HepG2 (cell line): ENCODE measurements around the gene NDE1. TPM values are rescaled to one million over a fixed set of nuclear protein-coding genes. Genes with fewer than 3 reads are reported as not detected.

Experiments used
- ATM ChIP-seq: fragments of 450-650 bp; IDR thresholded peaks from 2 replicates; pipeline ENCODE4 v1.7.1; 2017; ENCODE audit warnings: mild to moderate bottlenecking, borderline replicate concordance
- CBX1 ChIP-seq: IDR thresholded peaks from one replicate; pipeline ENCODE4 v1.6.1; 2016; ENCODE audit warnings: antibody characterized with exemption, low read depth
- CHD2 ChIP-seq: IDR thresholded peaks from 2 replicates; pipeline ENCODE4 v1.6.1; 2011; ENCODE audit warnings: low read depth, low read length, improper control_type of control experiment
- FOXA1 ChIP-seq, 2 experiments: fragments of 450-650 bp in 1 of 2; sonication (generic) in 1 of 2; formaldehyde crosslinking in 1 of 2; IDR thresholded peaks; 2 replicates each; pipeline versions ENCODE4 v1.4.0 to v1.6.1; 2016 to 2020; ENCODE audit warnings: missing genetic modification reagents in 1 of 2
- GZF1 ChIP-seq: sonication (generic); formaldehyde crosslinking; IDR thresholded peaks from 2 replicates; pipeline ENCODE4 v1.5.1; 2020; ENCODE audit warnings: mild to moderate bottlenecking, missing genetic modification reagents
- JUNB ChIP-seq: sonication (generic); formaldehyde crosslinking; IDR thresholded peaks from 2 replicates; pipeline ENCODE4 v1.8.0; 2022; ENCODE audit warnings: missing genetic modification reagents, mild to moderate bottlenecking, borderline replicate concordance
- KDM3A ChIP-seq: IDR thresholded peaks from 2 replicates; pipeline ENCODE4 v1.6.1; 2018; ENCODE audit warnings: low read depth, missing compliant biosample characterization
- KLF11 ChIP-seq: IDR thresholded peaks from 2 replicates; pipeline ENCODE4 v1.6.1; 2016; ENCODE audit warnings: missing compliant biosample characterization
- NFKB2 ChIP-seq: sonication (generic); formaldehyde crosslinking; IDR thresholded peaks from 2 replicates; pipeline ENCODE4 v1.4.0; 2020; ENCODE audit warnings: missing genetic modification reagents, borderline replicate concordance
- POLR2G ChIP-seq: fragments of 200-400 bp; formaldehyde crosslinking; IDR thresholded peaks from 2 replicates; pipeline ENCODE4 v1.6.1; 2018; ENCODE audit warnings: mild to moderate bottlenecking, low read depth, low read length, moderate library complexity
- SMAD1 ChIP-seq: sonication (generic); formaldehyde crosslinking; IDR thresholded peaks from 2 replicates; pipeline ENCODE4 v1.4.0; 2020; ENCODE audit warnings: missing genetic modification reagents, low read depth, mild to moderate bottlenecking, borderline replicate concordance
- ZNF12 ChIP-seq: sonication (generic); formaldehyde crosslinking; IDR thresholded peaks from 2 replicates; pipeline ENCODE4 v1.5.0; 2020; ENCODE audit warnings: missing genetic modification reagents
- ZNF136 ChIP-seq: sonication (generic); formaldehyde crosslinking; IDR thresholded peaks from 2 replicates; pipeline ENCODE4 v1.8.1; 2022; ENCODE audit warnings: low read depth, mild to moderate bottlenecking, moderate library complexity, missing genetic modification reagents
- ZNF20 ChIP-seq: sonication (generic); formaldehyde crosslinking; IDR thresholded peaks from 2 replicates; pipeline ENCODE4 v1.4.0; 2020; ENCODE audit warnings: mild to moderate bottlenecking, moderate library complexity, missing genetic modification reagents
- ZNF263 ChIP-seq: sonication (generic); formaldehyde crosslinking; IDR thresholded peaks from 2 replicates; pipeline ENCODE4 v1.4.0; 2020; ENCODE audit warnings: missing genetic modification reagents
- ZNF644 ChIP-seq: IDR thresholded peaks from 2 replicates; pipeline ENCODE4 v1.6.1; 2016; ENCODE audit warnings: low read depth
- ZNF709 ChIP-seq: sonication (generic); formaldehyde crosslinking; IDR thresholded peaks from 2 replicates; pipeline ENCODE4 v1.5.0; 2020; ENCODE audit warnings: mild to moderate bottlenecking, missing genetic modification reagents
- ZNF839 ChIP-seq: sonication (generic); formaldehyde crosslinking; IDR thresholded peaks from 2 replicates; pipeline ENCODE4 v1.4.0; 2020; ENCODE audit warnings: missing genetic modification reagents, mild to moderate bottlenecking, borderline replicate concordance
- polyA plus RNA-seq, 8 experiments: library from polyadenylated mRNA; depleted of rRNA in 3 of 8; stranded (reverse) in 7 of 8; unstranded in 1 of 8; fragments of >200 nt; fragmentation: Illumina TruSeq in 4 of 8; extraction: Trizol in 4 of 8; gene quantifications; 2 replicates each; pipeline versions ENCODE4 v1.2.1 to v1.2.3, GENCODE V29; 2011 to 2016; ENCODE audit warnings: low read depth in 4 of 8, missing spikeins in 1 of 8, mixed read lengths in 1 of 8; ENCODE audit not compliant: insufficient read depth in 1 of 8
- total RNA-seq, 5 experiments: library from RNA; depleted of rRNA; stranded (reverse); fragments of >200 nt; fragmentation: Illumina TruSeq; extraction: Trizol; gene quantifications; 2 replicates each; pipeline ENCODE4 v1.2.3, GENCODE V29; 2016; ENCODE audit warnings: low read depth in 1 of 5
- TF ChIP-seq, protein P1 (sequence below), 2 experiments: sonication (generic) in 1 of 2; formaldehyde crosslinking in 1 of 2; IDR thresholded peaks; 2 replicates each; pipeline versions ENCODE4 v1.6.1 to v1.9.0; 2014 to 2022; ENCODE audit warnings: antibody characterized with exemption in 1 of 2, borderline replicate concordance in 1 of 2, inconsistent platforms in 1 of 2, low read depth in 1 of 2, missing genetic modification reagents in 1 of 2
- TF ChIP-seq, protein P2 (sequence below): sonication (generic); formaldehyde crosslinking; IDR thresholded peaks from 2 replicates; pipeline ENCODE4 v1.5.1; 2020; ENCODE audit warnings: missing genetic modification reagents, mild to moderate bottlenecking, borderline replicate concordance
- TF ChIP-seq, protein P3 (sequence below): sonication (generic); formaldehyde crosslinking; IDR thresholded peaks from 2 replicates; pipeline ENCODE4 v1.4.0; 2020; ENCODE audit warnings: missing genetic modification reagents

NDE1 gene
- total and polyA plus RNA-seq, 2 of the 13 experiments (the other 11 are each of a cell fraction or from before 2014, with no cell fraction given), result 40.9 to 72.5 TPM

DNA sequence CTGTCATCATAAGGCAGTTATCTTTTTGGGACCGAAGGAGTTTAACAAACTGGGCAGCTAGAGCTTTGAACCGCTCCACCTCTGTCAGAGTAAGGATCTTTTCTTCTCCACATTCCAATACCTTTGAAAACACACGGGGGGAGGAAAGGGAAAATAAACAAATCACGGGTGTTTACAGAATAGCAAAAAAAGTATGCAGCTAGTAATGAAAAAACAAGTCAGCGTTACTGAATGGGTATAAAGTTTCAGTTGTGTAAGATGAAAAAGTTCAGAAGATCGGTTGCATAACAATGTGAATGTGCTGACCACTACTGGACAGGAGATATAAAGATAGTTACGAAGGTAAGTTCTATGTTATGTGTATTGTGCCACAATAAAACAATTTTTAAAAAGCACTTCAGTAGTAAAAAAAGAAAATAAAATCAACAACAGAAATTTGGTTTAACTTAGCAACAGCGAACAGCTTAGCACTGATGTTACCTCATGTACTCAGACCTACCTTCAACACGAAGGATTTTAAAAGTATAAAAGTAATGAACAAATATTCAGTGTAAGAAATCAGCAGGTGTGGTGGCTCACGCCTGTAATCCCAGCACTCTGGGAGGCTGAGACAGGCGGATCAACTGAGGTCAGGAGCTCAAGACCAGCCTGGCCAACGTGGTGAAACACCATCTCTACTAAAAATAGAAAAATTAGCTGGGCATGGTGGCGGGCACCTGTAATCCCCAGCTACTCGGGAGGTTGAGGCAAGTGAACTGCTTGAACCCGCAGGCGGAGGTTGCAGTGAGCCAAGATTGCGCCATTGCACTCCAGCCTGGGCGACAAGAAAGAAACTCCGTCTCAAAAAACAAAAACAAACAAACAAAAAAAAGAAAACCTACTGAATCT is 41.4 kb upstream of the NDE1 start (continued):
- TF ChIP-seq GZF1 (CRISPR knock-in tag) (no peak), CHD2 (no peak), ZNF263 (no peak; the same call in 1 of the 2 replicates), KLF11 (CRISPR knock-in tag) (no peak), ATM (peak; percentile 99), NFKB2 (CRISPR knock-in tag) (no peak), ZNF839 (CRISPR knock-in tag) (no peak), CBX1 (no peak), ZNF12 (CRISPR knock-in tag) (no peak), KDM3A (0 out of 2 replicates have a peak, but pooled peaks have one; percentile 31), JUNB (CRISPR knock-in tag) (no peak), ZNF136 (CRISPR knock-in tag) (no peak; the same call in 1 of the 2 replicates), ZNF709 (CRISPR knock-in tag) (no peak), POLR2G (no peak), ZNF644 (peak; percentile 13; the same call in 1 of the 2 replicates), ZNF20 (peak; percentile 42; the same call in 1 of the 2 replicates), SMAD1 (no peak), FOXA1 (IDR thresholded peaks at IDR 0.05) (peak; percentile 65), FOXA1 (CRISPR knock-in tag; IDR thresholded peaks at IDR 0.05) (peak; percentile 76)
- TF ChIP-seq, protein P1, sequence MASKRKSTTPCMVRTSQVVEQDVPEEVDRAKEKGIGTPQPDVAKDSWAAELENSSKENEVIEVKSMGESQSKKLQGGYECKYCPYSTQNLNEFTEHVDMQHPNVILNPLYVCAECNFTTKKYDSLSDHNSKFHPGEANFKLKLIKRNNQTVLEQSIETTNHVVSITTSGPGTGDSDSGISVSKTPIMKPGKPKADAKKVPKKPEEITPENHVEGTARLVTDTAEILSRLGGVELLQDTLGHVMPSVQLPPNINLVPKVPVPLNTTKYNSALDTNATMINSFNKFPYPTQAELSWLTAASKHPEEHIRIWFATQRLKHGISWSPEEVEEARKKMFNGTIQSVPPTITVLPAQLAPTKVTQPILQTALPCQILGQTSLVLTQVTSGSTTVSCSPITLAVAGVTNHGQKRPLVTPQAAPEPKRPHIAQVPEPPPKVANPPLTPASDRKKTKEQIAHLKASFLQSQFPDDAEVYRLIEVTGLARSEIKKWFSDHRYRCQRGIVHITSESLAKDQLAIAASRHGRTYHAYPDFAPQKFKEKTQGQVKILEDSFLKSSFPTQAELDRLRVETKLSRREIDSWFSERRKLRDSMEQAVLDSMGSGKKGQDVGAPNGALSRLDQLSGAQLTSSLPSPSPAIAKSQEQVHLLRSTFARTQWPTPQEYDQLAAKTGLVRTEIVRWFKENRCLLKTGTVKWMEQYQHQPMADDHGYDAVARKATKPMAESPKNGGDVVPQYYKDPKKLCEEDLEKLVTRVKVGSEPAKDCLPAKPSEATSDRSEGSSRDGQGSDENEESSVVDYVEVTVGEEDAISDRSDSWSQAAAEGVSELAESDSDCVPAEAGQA (IDR thresholded peaks at IDR 0.05; ENCODE audit: low read depth), result peak; percentile 63; the same call in 1 of the 2 replicates
- TF ChIP-seq, protein P1 (CRISPR knock-in tag; IDR thresholded peaks at IDR 0.05; ENCODE audit: borderline replicate concordance), result no peak; the same call in 1 of the 2 replicates
- TF ChIP-seq, protein P2, sequence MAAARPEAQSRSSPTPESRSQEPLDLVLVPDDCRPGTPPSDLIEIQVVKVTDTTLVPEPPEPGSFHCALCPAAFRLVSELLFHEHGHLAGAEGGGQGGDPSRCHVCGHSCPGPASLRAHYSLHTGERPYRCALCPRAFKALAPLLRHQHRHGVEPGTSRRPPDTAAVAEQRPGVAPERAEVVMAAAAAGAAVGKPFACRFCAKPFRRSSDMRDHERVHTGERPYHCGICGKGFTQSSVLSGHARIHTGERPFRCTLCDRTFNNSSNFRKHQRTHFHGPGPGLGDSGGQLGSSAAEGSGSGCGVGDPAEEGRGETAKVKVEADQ (CRISPR knock-in tag), result 0 out of 2 replicates have a peak, but pooled peaks have one; percentile 33
- TF ChIP-seq, protein P3, sequence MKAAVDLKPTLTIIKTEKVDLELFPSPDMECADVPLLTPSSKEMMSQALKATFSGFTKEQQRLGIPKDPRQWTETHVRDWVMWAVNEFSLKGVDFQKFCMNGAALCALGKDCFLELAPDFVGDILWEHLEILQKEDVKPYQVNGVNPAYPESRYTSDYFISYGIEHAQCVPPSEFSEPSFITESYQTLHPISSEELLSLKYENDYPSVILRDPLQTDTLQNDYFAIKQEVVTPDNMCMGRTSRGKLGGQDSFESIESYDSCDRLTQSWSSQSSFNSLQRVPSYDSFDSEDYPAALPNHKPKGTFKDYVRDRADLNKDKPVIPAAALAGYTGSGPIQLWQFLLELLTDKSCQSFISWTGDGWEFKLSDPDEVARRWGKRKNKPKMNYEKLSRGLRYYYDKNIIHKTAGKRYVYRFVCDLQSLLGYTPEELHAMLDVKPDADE (CRISPR knock-in tag), result peak; percentile 62; the same call in 1 of the 2 replicates
